ENCODE data around the gene SH3BP2. TPM values are rescaled to one million over a fixed set of nuclear protein-coding genes. Genes with fewer than 3 reads are reported as not detected.

SH3BP2 gene
- total RNA-seq, 4 donors from 2014 or later = 92.6 to 301 (median 117) TPM

DNA sequence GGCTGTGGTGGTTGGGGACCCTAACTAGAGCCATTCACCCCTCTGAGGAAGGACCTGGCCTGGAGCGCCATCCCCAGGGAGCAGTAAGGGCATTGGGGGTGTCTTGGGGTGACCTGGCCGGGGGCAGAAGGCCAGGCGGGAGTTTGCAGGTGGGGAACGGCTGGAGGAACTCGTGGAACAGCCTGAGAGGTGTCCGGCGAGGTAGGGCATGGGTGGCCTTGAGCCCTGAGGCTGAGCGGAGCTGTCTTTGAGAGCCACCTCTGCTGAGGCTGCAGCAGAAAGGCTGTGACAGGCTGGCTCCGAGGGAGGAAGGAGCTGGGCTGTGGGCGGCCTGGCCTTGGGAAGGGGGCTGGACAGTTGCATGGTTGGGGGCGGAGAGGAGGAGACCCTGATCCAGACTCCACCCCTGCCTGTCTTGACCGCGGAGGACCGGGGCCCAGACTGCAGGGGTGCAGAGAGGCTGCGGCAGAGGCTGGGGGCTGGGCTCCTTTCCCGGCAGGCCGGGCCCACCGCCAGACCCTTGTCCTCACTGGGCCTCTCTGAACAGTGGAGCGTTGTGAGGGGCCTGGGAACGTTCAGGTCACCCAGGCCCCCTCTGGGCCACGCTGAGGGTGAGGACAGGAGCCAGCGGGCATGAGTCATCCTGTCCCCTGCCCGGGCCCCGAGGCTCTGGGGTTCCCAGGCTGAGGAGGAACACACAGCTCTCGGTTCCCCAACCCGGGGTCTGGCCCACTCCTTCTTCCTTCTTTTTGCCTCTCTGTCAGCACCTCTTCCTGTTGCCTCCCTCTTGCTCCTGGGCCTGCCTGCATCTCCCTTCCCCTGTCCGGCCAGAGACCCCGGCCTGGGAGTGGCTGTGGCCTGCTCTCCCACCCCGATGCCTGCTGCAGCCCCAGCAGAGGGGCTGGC is 8.1 kb downstream of the SH3BP2 start:
- no peaks in the 10 kb centered on the region for H3K9me3 ChIP-seq
- TF ChIP-seq, protein P1, sequence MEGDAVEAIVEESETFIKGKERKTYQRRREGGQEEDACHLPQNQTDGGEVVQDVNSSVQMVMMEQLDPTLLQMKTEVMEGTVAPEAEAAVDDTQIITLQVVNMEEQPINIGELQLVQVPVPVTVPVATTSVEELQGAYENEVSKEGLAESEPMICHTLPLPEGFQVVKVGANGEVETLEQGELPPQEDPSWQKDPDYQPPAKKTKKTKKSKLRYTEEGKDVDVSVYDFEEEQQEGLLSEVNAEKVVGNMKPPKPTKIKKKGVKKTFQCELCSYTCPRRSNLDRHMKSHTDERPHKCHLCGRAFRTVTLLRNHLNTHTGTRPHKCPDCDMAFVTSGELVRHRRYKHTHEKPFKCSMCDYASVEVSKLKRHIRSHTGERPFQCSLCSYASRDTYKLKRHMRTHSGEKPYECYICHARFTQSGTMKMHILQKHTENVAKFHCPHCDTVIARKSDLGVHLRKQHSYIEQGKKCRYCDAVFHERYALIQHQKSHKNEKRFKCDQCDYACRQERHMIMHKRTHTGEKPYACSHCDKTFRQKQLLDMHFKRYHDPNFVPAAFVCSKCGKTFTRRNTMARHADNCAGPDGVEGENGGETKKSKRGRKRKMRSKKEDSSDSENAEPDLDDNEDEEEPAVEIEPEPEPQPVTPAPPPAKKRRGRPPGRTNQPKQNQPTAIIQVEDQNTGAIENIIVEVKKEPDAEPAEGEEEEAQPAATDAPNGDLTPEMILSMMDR (IDR thresholded peaks at IDR 0.05) = no peak
- peak in 2 of 3 donors; percentile 14 to 38 for TF ChIP-seq POLR2AphosphoS5 (IDR thresholded peaks at IDR 0.05)
- DNase-seq = peak; percentile 70
- intact Hi-C loops (cut with DNase I; ENCODE audit: low total_unique reads) (no loop called here), in situ Hi-C loops (cut with MboI; ENCODE audit: low pct_ligation_motif_present in 1 of 4, low pct_unique_long_range_greater_than_20kb in 1 of 4, low sequenced_read_pairs in 3 of 4) (no loop called here)
- H3K36me3 ChIP-seq = no peaks in the 10 kb centered on the region
- WGBS, 2 donors (ENCODE audit: low coverage in 1 of 2) = 63% methylated on average over 29 of the region's 29 CpGs; no CpG with 5 or more reads in 1 of the 2 donors
- H3K27ac ChIP-seq = peak overlapping the region; percentile 78 to 84 (median 83)
- H3K27me3 ChIP-seq = no peaks in the 10 kb centered on the region
- H3K4me1 ChIP-seq = peaks cover 68 to 95% (median 80%) of the 10 kb centered on the region in 4 donors
- H3K4me3 ChIP-seq = peak overlapping the region in 1 of 4 donors; percentile 9

DNA sequence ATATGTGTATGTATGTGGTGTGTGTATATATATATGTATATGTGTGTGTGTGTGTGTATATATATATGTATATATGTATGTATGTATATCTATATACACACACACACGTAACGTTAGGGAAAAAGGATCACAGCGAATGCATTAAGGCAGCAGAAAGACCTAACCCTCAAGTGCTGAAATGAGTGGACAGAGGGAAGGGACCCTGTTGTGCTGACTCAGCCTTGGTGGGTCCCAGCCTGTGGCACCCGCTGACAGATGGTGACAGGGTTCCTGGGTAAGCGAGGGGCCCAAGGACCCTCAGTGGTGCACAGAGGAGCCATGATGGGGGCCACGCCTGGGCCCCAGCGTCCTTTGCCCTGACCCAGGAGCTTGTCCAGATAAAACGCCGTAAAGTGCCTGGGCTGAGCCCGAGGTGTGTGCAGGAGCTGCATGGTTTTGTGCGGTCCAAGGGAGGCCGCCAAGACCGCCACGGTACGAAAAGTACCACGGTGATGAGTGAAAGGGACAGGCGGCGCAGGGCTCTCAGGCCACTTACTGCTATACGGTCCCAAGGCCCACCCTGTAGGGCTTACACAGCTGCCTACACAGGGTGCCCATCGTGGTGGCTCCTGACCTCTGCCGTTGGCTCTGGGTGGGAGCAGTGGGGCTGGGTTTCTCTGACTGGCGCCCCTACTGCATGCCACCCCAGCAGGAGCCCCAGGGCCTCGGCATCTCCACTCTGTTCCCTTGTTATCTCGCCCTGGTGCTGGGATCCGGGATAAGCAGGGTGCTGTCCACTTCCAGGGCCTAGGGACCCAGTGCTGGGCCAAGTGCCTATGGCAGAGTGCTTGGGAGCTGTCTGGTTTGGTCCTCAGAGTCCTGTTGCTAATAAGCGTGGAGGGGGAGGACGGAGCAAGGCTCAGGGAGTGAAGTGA is 10.0 kb downstream of the SH3BP2 start:
- H3K4me1 ChIP-seq = peaks cover 65 to 95% (median 80%) of the 10 kb centered on the region in 4 donors
- no peaks in the 10 kb centered on the region for H3K36me3 ChIP-seq
- H3K4me3 ChIP-seq = no peak overlapping the region
- intact Hi-C loops (cut with DNase I; ENCODE audit: low total_unique reads) = no loop called here
- no peaks in the 10 kb centered on the region for H3K27me3 ChIP-seq
- in situ Hi-C loops (cut with MboI; ENCODE audit: low pct_ligation_motif_present in 1 of 4, low pct_unique_long_range_greater_than_20kb in 1 of 4, low sequenced_read_pairs in 3 of 4) = no loop called here
- TF ChIP-seq, protein P1 (IDR thresholded peaks at IDR 0.05) = no peak
- TF ChIP-seq POLR2AphosphoS5 (IDR thresholded peaks at IDR 0.05) (no peak), POLR2A (IDR thresholded peaks at IDR 0.05) (no peak), EP300 (IDR thresholded peaks at IDR 0.05; ENCODE audit: low read depth) (no peak)
- WGBS, 2 donors (ENCODE audit: low coverage in 1 of 2) = 89 to 90% methylated on average over 3 to 27 of the region's 27 CpGs
- peak overlapping the region; percentile 2 to 82 (median 32) for H3K27ac ChIP-seq
- DNase-seq = peak; percentile 7
- H3K9me3 ChIP-seq = no peaks in the 10 kb centered on the region

GRCh38 chr4:2803624-2804448 is 11.0 kb downstream of the SH3BP2 start:
- Histone ChIP-seq H3K9me3 (no peaks in the 10 kb centered on the region), H3K27ac (peak overlapping the region; percentile 81 to 82 (median 82)), H3K4me1 (peaks cover 55 to 88% (median 72%) of the 10 kb centered on the region in 4 donors), H3K36me3 (no peaks in the 10 kb centered on the region), H3K27me3 (no peaks in the 10 kb centered on the region), H3K4me3 (no peak overlapping the region)
- intact Hi-C loops (cut with DNase I; ENCODE audit: low total_unique reads) (no loop called here), in situ Hi-C loops (cut with MboI; ENCODE audit: low pct_ligation_motif_present in 1 of 4, low pct_unique_long_range_greater_than_20kb in 1 of 4, low sequenced_read_pairs in 3 of 4) (no loop called here)
- WGBS, 2 donors (ENCODE audit: low coverage in 1 of 2) = 87 to 100% methylated on average over 2 to 20 of the region's 20 CpGs
- TF ChIP-seq EP300 (IDR thresholded peaks at IDR 0.05; ENCODE audit: low read depth) (no peak), POLR2AphosphoS5 (IDR thresholded peaks at IDR 0.05) (peak in 2 of 3 donors; percentile 25 to 28), POLR2A (IDR thresholded peaks at IDR 0.05) (no peak)
- TF ChIP-seq, protein P1 (IDR thresholded peaks at IDR 0.05) = no peak
- DNase-seq = peak; percentile 67

Measured in transverse colon (tissue), 4 donors.